ENCODE measurements around the gene LGR5. TPM values are rescaled to one million over a fixed set of nuclear protein-coding genes. Genes with fewer than 3 reads are reported as not detected.

The LGR5 gene
- total and polyA plus RNA-seq, 2 of the 13 experiments (the other 11 are each of a cell fraction or from before 2014, with no cell fraction given), result 37.0 to 121 TPM

DNA sequence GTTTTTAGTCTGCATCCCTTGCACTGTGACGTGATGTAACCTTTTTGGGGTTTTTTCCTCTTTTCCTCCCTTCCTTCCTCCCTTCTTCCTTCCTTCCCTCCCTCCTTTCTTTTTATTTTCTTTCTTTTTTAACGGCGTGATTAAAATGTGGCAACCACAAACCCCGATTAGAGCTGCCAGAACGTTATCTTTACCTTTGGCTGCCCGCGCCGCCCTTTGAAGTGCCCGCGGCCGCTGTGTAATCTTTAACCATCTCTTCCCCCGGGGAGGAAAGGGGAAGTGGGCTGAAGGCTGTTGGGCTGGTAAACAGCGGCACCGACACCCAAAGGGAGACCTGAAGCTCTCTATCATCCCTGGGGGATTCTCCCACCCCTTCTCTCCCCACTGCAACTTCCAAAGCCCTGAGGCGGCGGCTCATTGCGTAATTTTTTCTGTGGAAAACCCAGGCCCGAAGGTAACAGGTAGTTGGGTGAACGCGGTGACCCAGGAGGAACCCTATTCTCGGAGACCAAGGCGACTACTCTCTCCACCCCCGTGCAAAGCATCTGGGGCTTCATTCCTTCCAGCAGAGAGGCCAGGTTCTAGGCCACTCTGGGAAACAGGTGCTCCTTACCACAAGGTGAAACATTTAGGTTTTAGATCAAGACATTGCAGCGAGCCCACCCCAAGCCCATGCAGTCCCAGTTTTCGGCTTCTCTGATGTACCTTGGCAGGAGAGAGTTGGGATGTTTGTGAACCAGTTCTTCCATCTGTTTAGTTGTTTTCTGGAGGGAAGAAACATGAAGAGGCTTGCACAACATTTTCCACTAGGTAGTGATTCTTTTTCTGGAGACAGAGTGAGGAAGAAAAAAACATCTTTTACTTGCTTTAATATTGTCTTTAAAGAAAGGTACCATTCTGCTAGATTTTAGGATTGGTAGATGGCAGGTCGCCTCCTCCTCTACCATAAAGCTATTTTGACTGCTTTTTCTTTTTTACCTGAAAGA is 1.5 kb downstream of the LGR5 start (continued):
- TF ChIP-seq TSC22D2 (CRISPR knock-in tag; IDR thresholded peaks at IDR 0.05; ENCODE audit: borderline replicate concordance) (no peak), SNAI1 (CRISPR knock-in tag; IDR thresholded peaks at IDR 0.05; ENCODE audit: borderline replicate concordance) (no peak), ZNF772 (CRISPR knock-in tag; IDR thresholded peaks at IDR 0.05) (peak; percentile 78; the same call in 1 of the 2 replicates), NFYB (CRISPR knock-in tag; IDR thresholded peaks at IDR 0.05) (no peak), MIXL1 (CRISPR knock-in tag; IDR thresholded peaks at IDR 0.05) (peak; percentile 69; the same call in 1 of the 2 replicates), NCOA2 (CRISPR knock-in tag; IDR thresholded peaks at IDR 0.05) (peak; percentile 98), RAD51 (IDR thresholded peaks at IDR 0.05; ENCODE audit: borderline replicate concordance) (no peak), GATAD2A (CRISPR knock-in tag; IDR thresholded peaks at IDR 0.05) (peak; percentile 93), NFKBIZ (CRISPR knock-in tag; IDR thresholded peaks at IDR 0.05) (peak; percentile 84; the same call in 1 of the 2 replicates), ZNF501 (CRISPR knock-in tag; IDR thresholded peaks at IDR 0.05) (peak; percentile 80), AKAP8 (CRISPR knock-in tag; IDR thresholded peaks at IDR 0.05) (peak; percentile 30; the same call in 1 of the 2 replicates), ZNF446 (CRISPR knock-in tag; IDR thresholded peaks at IDR 0.05) (no peak), JUNB (CRISPR knock-in tag; IDR thresholded peaks at IDR 0.05; ENCODE audit: borderline replicate concordance) (peak; percentile 75; the same call in 1 of the 2 replicates), ZNF33B (CRISPR knock-in tag; IDR thresholded peaks at IDR 0.05) (no peak), TARDBP (CRISPR knock-in tag; IDR thresholded peaks at IDR 0.05) (peak; percentile 88), ZFP1 (CRISPR knock-in tag; IDR thresholded peaks at IDR 0.05) (peak; percentile 91), SMAD9 (CRISPR knock-in tag; IDR thresholded peaks at IDR 0.05) (no peak), NONO (IDR thresholded peaks at IDR 0.05) (no peak), NONO (CRISPR knock-in tag; conservative IDR thresholded peaks at IDR 0.05) (peak; percentile 65; the same call in 1 of the 2 replicates), ZNF484 (CRISPR knock-in tag; IDR thresholded peaks at IDR 0.05; ENCODE audit: borderline replicate concordance, low read depth) (no peak), ZKSCAN1 (IDR thresholded peaks at IDR 0.05; ENCODE audit: low read length) (no peak), ZNF326 (CRISPR knock-in tag; IDR thresholded peaks at IDR 0.05; ENCODE audit: borderline replicate concordance) (no peak), PAWR (CRISPR knock-in tag; IDR thresholded peaks at IDR 0.05; ENCODE audit: borderline replicate concordance) (no peak), ZBTB42 (CRISPR knock-in tag; IDR thresholded peaks at IDR 0.05) (no peak)
- TF ChIP-seq, protein P1, sequence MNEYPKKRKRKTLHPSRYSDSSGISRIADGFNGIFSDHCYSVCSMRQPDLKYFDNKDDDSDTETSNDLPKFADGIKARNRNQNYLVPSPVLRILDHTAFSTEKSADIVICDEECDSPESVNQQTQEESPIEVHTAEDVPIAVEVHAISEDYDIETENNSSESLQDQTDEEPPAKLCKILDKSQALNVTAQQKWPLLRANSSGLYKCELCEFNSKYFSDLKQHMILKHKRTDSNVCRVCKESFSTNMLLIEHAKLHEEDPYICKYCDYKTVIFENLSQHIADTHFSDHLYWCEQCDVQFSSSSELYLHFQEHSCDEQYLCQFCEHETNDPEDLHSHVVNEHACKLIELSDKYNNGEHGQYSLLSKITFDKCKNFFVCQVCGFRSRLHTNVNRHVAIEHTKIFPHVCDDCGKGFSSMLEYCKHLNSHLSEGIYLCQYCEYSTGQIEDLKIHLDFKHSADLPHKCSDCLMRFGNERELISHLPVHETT (CRISPR knock-in tag; conservative IDR thresholded peaks at IDR 0.05), result 0 out of 2 replicates have a peak, but pooled peaks have one; percentile 54
- TF ChIP-seq, protein P2, sequence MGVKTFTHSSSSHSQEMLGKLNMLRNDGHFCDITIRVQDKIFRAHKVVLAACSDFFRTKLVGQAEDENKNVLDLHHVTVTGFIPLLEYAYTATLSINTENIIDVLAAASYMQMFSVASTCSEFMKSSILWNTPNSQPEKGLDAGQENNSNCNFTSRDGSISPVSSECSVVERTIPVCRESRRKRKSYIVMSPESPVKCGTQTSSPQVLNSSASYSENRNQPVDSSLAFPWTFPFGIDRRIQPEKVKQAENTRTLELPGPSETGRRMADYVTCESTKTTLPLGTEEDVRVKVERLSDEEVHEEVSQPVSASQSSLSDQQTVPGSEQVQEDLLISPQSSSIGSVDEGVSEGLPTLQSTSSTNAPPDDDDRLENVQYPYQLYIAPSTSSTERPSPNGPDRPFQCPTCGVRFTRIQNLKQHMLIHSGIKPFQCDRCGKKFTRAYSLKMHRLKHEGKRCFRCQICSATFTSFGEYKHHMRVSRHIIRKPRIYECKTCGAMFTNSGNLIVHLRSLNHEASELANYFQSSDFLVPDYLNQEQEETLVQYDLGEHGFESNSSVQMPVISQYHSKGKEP (CRISPR knock-in tag; IDR thresholded peaks at IDR 0.05), result no peak
- TF ChIP-seq, protein P3, sequence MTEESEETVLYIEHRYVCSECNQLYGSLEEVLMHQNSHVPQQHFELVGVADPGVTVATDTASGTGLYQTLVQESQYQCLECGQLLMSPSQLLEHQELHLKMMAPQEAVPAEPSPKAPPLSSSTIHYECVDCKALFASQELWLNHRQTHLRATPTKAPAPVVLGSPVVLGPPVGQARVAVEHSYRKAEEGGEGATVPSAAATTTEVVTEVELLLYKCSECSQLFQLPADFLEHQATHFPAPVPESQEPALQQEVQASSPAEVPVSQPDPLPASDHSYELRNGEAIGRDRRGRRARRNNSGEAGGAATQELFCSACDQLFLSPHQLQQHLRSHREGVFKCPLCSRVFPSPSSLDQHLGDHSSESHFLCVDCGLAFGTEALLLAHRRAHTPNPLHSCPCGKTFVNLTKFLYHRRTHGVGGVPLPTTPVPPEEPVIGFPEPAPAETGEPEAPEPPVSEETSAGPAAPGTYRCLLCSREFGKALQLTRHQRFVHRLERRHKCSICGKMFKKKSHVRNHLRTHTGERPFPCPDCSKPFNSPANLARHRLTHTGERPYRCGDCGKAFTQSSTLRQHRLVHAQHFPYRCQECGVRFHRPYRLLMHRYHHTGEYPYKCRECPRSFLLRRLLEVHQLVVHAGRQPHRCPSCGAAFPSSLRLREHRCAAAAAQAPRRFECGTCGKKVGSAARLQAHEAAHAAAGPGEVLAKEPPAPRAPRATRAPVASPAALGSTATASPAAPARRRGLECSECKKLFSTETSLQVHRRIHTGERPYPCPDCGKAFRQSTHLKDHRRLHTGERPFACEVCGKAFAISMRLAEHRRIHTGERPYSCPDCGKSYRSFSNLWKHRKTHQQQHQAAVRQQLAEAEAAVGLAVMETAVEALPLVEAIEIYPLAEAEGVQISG (CRISPR knock-in tag; IDR thresholded peaks at IDR 0.05), result peak; percentile 84
